ENCODE data around the gene NEDD4L. TPM values are rescaled to one million over a fixed set of nuclear protein-coding genes. Genes with fewer than 3 reads are reported as not detected.

NEDD4L gene
- total and polyA plus RNA-seq, 10 of the 15 experiments (the other 5 are each of a cell fraction or from before 2014, with no cell fraction given) = 7.4 to 24.0 (median 17.7) TPM

- Histone ChIP-seq H3K4me2 (ENCODE audit: control insufficient read depth, insufficient read depth) (no peak overlapping the region), H3K9ac (ENCODE audit: control insufficient read depth, insufficient read depth, low read length) (no peak overlapping the region), H2AFZ (ENCODE audit: control insufficient read depth, low read depth, low read length) (no peak overlapping the region), H3K27ac (ENCODE audit: control insufficient read depth, insufficient read depth) (no peak overlapping the region), H3K4me1 (ENCODE audit: control insufficient read depth, insufficient read depth, low read length) (no peaks in the 10 kb centered on the region), H3K9me3 (replicated peaks; ENCODE audit: control insufficient read depth, insufficient read depth, low read length) (no peaks in the 10 kb centered on the region), H3K79me2 (ENCODE audit: control insufficient read depth, insufficient read depth, low read length) (no peaks in the 10 kb centered on the region), H4K20me1 (ENCODE audit: control insufficient read depth, insufficient read depth) (no peaks in the 10 kb centered on the region), H3K36me3 (ENCODE audit: control insufficient read depth in 2 of 2, insufficient read depth in 2 of 2, low read length in 1 of 2) (no peaks in the 10 kb centered on the region), H3K27me3 (replicated peaks in 1 of 2; ENCODE audit: control insufficient read depth in 2 of 2, insufficient read depth in 2 of 2, low read length in 1 of 2) (no peaks in the 10 kb centered on the region), H3K4me3 (no peak overlapping the region)
- in situ Hi-C loops (cut with MboI) (no loop called here), intact Hi-C loops (cut with micrococcal nuclease; ENCODE audit: unreplicated experiment) (no loop called here)
- SMC1A ChIA-PET (ENCODE audit: uncharacterized antibody, unreplicated experiment) = interaction anchor here (0.6 to 3.1 kb wide), 13 partner anchors 12 to 101 kb away, joined by 3 to 17 read pairs (median 4); no protein-coding TSS in a partner anchor
- RAD21 ChIA-PET (ENCODE audit: unreplicated experiment) = interaction anchor here (1.0 to 1.8 kb wide), 4 partner anchors 9 to 53 kb away, joined by 3 to 6 read pairs (median 3); no protein-coding TSS in a partner anchor
- FAIRE-seq (no peak), ATAC-seq (no peak), DNase-seq (ENCODE audit: low read depth, low spot score) (no peak)
- POLR2A ChIA-PET = interaction anchor here (0.7 to 1.1 kb wide), 3 partner anchors 39 to 978 kb away, joined by 3 to 5 read pairs (median 3); no protein-coding TSS in a partner anchor
- CTCF ChIA-PET = interaction anchor here (1.0 to 2.9 kb wide), 7 partner anchors 14 to 425 kb away, joined by 3 to 9 read pairs (median 3); no protein-coding TSS in a partner anchor
- BruUV-seq (replicated peaks) = no TSS peak
- no peak for TF ChIP-seq NR2C2 (IDR thresholded peaks at IDR 0.05; ENCODE audit: borderline replicate concordance, control insufficient read depth, insufficient read length, low read depth)
- no peak for TF ChIP-seq ZNF687 (IDR thresholded peaks at IDR 0.05)
- TF ChIP-seq IKZF1 (conservative IDR thresholded peaks at IDR 0.05) = no peak
- TF ChIP-seq GATAD2B (conservative IDR thresholded peaks at IDR 0.05; ENCODE audit: low read depth) = no peak
- no peak for TF ChIP-seq HCFC1 (IDR thresholded peaks at IDR 0.05; ENCODE audit: low read length)
- no peak for TF ChIP-seq CBX5 (IDR thresholded peaks at IDR 0.05; ENCODE audit: low read depth)
- TF ChIP-seq GABPA (IDR thresholded peaks at IDR 0.05; ENCODE audit: low read depth) = no peak
- no peak for TF ChIP-seq DPF2 (IDR thresholded peaks at IDR 0.05)
- no peak for TF ChIP-seq STAT1 (conservative IDR thresholded peaks at IDR 0.05)
- TF ChIP-seq SMAD5 (IDR thresholded peaks at IDR 0.05; ENCODE audit: low read depth) = no peak
- TF ChIP-seq ELK1 (IDR thresholded peaks at IDR 0.05; ENCODE audit: low read depth, low read length) = no peak
- no peak for TF ChIP-seq PAX8 (IDR thresholded peaks at IDR 0.05)
- no peak for TF ChIP-seq CREB1 (IDR thresholded peaks at IDR 0.05; ENCODE audit: low read depth)
- no peak for TF ChIP-seq MAX (IDR thresholded peaks at IDR 0.05; ENCODE audit: low read depth, low read length)
- TF ChIP-seq BHLHE40 (IDR thresholded peaks at IDR 0.05; ENCODE audit: borderline replicate concordance in 1 of 2, low read depth in 2 of 2, low read length in 1 of 2) = no peak
- no peak for TF ChIP-seq ZNF217 (IDR thresholded peaks at IDR 0.05)
- no peak for TF ChIP-seq EED (IDR thresholded peaks at IDR 0.05; ENCODE audit: low read depth)
- no peak for TF ChIP-seq BCL3 (IDR thresholded peaks at IDR 0.05; ENCODE audit: borderline replicate concordance, insufficient read depth, low read depth, low read length, poor library complexity, severe bottlenecking)
These were observed 25.1 kb downstream of the NEDD4L start for GRCh38 chr18:58069099-58069498.
